Activated CD4-positive, alpha-beta T cell treated with anti-CD3 and anti-CD28 coated beads, Interleukin-2, amount 50 U/mL, for 48 hours (primary cell): ENCODE data around the gene FAH.
"Not testable (repeated sequence)": the region's sequence is repeated elsewhere in the genome, so short reads cannot be mapped to it uniquely, and the experiment has no call there.

Source experiments
- DNase-seq, 2 experiments: peaks; one replicate each; pipeline ENCODE4 v3.0.0-alpha.2; 2020

Gene FAH

DNA sequence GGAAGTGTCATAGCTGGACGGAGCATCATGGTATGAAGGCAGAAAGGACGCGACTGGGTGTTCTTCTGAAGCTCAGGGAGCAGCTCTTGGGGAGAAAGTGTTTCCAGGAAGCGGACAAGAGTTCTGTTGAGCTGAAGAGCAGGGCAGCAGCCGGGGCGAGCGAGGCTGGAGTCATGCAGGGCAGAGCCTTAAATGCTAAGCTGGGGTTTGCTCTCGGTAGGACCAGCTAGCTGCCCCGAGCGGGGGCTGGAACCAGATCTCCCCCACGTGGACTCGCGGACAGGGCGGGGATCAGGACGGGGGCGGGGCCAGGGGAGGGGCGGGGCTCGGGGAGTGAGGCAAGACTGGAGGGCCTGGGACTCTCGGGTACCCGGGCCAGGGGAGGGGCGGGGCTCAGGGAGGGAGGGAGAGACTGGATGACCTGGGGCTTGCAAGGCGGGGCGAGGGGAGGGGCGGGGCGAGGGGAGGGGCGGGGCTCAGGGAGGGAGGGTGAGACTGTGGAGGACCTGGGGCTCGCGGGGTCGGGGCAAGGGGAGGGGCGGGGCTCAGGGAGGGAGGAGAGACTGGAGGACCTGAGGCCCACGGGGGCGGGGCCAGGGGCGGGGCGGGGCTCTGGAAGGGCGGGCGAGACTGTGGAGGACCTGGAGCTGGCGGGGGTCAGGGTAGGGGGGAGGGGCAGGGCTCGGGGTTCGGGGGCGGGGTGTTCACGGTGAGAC, 461 bp upstream of the FAH start:
- DNase-seq = peak; percentile 96 to 97

GRCh38 chr15:80153900-80154299, 1.1 kb downstream of the FAH start:
- no peak for DNase-seq

- DNase-seq = no peak
Measured at GRCh38 chr15:80154336-80154735, 1.5 kb downstream of the FAH start.

DNA sequence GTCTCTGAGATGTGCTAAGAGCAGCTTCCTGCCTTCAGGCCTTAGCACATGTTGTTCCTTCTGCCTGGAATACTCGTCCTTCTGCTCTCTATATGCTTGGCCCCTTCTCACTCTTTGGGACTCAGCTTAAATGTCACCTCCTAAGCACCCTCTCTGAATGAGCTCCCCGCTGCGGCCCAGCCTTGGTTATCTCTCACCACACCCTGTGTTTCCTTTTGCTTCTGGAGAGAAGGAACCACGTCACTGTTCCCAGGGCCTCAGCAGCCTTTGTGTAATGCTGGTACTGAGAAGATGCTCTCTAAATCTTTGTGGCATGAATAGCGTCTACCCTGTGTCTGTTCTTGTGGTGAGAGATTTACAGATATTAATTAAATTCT, 2.2 kb downstream of the FAH start:
- no peak for DNase-seq

DNA sequence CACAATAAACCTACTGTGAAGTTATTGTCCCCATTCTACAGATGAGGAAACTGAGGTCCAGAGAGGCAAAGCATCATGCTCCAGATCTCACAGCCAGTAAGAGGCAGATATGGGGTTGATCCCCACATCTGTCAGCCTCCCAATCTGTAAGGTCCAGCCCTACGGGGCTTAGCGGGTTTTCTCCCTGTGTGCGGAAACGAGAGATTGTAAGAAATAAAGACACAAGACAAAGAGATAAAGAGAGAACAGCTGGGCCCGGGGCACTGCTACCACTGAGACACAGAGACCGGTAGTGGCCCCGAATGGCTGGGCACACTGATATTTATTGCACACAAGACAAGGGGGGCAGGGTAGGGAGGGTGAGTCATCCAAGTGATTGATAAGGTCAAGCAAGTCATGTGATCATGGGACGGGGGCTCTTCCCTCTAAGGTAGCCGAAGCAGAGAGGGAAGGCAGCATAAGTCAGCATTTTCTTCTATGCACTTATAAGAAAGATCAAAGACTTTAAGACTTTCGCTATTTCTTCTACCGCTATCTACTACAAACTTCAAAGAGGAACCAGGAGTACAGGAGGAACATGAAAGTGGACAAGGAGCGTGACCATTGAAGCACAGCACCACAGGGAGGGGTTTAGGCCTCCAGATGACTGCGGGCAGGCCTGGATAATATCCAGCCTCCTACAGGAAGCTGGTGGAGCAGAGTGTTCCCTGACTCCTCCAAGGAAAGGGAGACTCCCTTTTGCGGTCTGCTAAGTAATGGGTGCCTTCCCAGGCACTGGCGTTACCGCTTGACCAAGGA, 2.8 kb downstream of the FAH start:
- not testable (repeated sequence) for DNase-seq

GRCh38 chr15:80156176-80156720, 3.4 kb downstream of the FAH start:
- no peak for DNase-seq

DNA sequence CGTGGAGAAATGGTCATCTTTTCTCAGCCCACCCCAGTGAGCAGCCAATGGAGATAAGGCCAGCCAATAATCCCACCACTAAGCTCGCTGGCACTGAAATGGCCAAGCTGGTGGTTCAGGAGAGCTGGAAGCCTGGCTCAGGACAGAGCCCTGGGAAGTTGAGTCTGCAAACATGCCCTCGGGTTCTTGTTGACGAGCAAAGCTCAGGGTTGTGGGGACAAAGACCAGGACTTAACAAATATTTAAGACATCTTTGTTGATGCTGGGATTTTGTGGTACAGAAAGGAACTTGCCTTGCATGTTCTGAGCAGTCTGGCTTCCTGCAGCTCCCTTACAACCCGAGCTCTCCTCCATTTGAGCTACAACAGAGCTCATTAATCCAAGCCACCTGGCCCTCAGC, 4.4 kb downstream of the FAH start:
- DNase-seq = no peak

- DNase-seq = no peak
Measured at GRCh38 chr15:80159301-80159700, 6.5 kb downstream of the FAH start.

GRCh38 chr15:80159811-80160569, 7.2 kb downstream of the FAH start:
- DNase-seq = peak in 1 of 2 experiments; percentile 12

DNA sequence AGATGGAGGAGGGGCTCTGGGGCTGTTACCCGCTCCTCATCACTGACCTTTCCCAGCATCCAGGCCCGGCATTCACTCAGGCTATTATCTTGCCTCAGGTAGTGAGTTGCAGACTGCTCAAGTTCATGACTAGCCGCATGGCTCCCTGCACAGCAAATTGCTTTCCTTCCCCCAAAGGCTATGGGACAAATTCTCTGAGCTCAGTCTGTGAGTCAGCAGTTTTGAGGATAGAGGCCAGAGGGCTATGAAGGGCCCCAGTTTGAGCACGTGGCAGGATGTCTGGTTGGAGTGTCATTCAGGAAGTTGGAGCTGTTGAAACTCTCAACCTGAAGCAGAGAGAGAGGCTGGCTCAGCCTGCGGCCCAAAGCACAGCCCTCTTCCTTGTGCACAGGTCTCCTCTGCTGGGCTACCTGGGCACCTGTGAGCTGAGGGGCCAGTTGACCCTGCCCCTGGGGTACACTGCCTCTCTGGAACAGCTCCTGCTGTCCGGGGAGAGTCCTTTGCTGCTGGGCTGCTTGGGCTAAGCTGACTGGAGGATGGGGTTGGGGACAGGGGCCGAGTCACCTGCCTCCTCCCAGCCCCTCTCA, 7.9 kb downstream of the FAH start:
- DNase-seq = peak; percentile 35 to 52

GRCh38 chr15:80161468-80162016, 8.7 kb downstream of the FAH start:
- no peak for DNase-seq

- DNase-seq = no peak
Measured at GRCh38 chr15:80162059-80162554, 9.3 kb downstream of the FAH start.

- no peak for DNase-seq
Measured at GRCh38 chr15:80163217-80163616, 10.4 kb downstream of the FAH start.

GRCh38 chr15:80163897-80164296, 11.1 kb downstream of the FAH start:
- no peak for DNase-seq

DNA sequence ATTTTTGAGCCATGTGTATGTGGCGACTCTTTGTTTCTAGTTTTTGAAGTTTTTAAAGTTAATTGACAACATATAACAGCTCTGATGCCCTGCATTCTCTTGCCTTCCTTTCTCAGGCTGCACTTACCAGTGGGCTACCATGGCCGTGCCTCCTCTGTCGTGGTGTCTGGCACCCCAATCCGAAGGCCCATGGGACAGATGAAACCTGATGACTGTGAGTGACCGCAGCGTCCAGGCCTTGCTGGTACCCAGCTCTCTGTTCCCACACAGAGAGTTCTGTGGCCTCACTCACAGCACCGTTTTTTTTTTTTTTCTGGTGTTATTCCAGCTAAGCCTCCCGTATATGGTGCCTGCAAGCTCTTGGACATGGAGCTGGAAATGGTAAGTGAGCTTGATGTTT, 15.1 kb downstream of the FAH start:
- no peak for DNase-seq

DNA sequence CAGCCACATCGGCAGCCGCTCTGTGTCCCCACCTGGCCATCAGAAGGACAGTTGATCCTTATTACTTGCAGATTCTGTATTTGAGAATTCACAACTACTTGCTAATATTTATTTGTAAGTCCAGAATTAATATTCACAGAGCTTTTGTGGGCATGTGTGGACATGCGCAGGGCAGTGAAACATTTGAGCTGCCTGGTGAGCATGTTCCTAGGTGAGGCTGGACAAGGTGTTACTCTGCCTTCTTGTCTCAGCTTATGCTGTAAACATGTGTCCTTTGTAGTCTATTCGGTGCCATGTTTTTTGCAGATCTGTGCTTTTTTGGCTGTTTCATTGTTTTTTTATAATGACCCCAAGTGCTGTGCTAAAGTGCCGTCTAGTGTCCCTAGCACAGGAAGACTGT, 15.6 kb downstream of the FAH start:
- DNase-seq = no peak

GRCh38 chr15:80169768-80170357, 17.1 kb downstream of the FAH start:
- no peak for DNase-seq

GRCh38 chr15:80170596-80170995, 17.8 kb downstream of the FAH start:
- no peak for DNase-seq

GRCh38 chr15:80171787-80172186, 19.0 kb downstream of the FAH start:
- DNase-seq = no peak

DNA sequence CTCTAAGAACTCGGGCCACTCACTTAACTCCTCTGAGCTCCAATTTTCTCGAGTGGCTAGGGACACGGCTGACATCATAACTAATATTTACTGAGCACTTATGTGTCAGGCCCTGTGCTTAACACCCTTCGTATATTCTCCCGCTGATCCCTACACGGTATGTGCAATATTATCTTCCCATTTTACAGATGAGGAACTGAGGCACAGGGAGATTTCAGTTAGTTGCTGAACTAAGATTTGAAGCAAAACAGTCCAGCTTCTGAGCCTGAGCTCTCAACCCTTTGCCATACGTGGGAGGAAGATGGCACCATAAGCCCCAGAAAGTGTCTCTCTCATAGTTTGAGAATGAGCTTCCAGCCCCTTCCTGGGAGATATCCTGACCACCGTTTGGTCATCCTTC, 19.6 kb downstream of the FAH start:
- no peak for DNase-seq

GRCh38 chr15:80173022-80173759, 20.4 kb downstream of the FAH start:
- DNase-seq = peak; percentile 80
